NB4 (cell line): ENCODE measurements around the gene ANKRD13B.

Experiments used
- POLR2A ChIP-seq: IDR thresholded peaks from 2 replicates; pipeline ENCODE4 v1.6.1; 2011; ENCODE audit warnings: mild to moderate bottlenecking; ENCODE audit not compliant: insufficient read length; ENCODE audit errors: extremely low read depth
- TF ChIP-seq, protein P1 (sequence below): IDR thresholded peaks from one replicate; pipeline ENCODE4 v1.5.1; 2012; ENCODE audit warnings: low read depth, low read length

DNA sequence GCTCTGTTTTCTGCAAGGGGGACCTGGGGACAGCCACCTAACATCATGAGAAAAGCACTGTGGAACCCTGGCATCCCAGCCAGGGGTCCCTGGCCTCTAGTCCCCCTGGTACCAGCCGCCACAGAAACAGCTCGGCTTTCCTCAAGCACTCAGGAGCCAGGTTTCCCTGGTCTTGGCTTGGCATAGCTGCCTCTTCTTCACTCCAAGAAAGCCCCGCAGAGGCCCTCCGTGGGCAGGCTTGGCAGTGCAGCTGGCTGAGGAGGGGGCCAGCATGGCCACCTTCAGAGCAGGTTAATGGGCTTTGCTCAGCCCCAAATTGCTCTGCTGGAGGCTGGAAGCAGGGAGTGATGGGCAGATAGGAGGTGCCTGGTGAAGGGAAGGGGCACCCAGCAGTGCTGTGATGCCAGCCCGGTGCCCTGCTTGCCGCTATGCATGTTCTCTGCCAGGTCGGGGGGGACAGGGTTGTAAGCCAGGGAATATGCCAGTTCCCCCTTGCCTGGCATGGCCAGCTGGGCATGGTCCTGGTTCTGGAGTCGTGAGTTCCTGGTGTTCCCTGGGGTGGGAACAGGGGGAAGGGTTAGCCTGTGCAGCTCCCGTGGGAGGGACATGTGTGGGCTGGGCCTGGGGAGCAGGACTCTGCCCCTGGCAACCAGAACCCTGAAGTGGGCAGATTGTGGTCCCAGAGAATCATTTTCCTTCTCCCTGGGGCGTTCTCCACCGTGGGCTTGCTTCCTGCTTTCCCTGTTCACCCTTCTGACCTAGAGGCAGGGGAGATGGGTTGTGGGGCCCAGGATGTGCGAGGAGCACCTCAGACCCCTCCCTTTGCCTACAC lies 3.2 kb downstream of the ANKRD13B start:
- TF ChIP-seq, protein P1, sequence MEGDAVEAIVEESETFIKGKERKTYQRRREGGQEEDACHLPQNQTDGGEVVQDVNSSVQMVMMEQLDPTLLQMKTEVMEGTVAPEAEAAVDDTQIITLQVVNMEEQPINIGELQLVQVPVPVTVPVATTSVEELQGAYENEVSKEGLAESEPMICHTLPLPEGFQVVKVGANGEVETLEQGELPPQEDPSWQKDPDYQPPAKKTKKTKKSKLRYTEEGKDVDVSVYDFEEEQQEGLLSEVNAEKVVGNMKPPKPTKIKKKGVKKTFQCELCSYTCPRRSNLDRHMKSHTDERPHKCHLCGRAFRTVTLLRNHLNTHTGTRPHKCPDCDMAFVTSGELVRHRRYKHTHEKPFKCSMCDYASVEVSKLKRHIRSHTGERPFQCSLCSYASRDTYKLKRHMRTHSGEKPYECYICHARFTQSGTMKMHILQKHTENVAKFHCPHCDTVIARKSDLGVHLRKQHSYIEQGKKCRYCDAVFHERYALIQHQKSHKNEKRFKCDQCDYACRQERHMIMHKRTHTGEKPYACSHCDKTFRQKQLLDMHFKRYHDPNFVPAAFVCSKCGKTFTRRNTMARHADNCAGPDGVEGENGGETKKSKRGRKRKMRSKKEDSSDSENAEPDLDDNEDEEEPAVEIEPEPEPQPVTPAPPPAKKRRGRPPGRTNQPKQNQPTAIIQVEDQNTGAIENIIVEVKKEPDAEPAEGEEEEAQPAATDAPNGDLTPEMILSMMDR = no peak
- TF ChIP-seq POLR2A = no peak
